OCI-LY3 (cell line): Measurements from ENCODE around the gene DDX39B.

Experiments
- H2AFZ ChIP-seq: fragments of 200-600, 300-600 bp; shearing (Covaris generic); 2 replicates; pipeline ENCODE4 v1.6.0; 2014; ENCODE audit warnings: antibody characterized with exemption, low read depth, low read length
- H3K27ac ChIP-seq: fragments of 200-600, 300-600 bp; sonication (generic); 2 replicates; pipeline ENCODE4 v1.5.1; 2014; ENCODE audit warnings: mild to moderate bottlenecking, low read length, moderate library complexity, mixed read lengths
- H3K27me3 ChIP-seq: fragments of 200-600, 300-600 bp; sonication (generic); 2 replicates; pipeline ENCODE4 v1.6.1; 2014; ENCODE audit warnings: low read depth, low read length, mixed read lengths
- H3K36me3 ChIP-seq: fragments of 200-600, 300-600 bp; sonication (generic); replicated peaks from 2 replicates; pipeline ENCODE3; 2014; ENCODE audit warnings: low read depth, low read length, mixed read lengths
- H3K4me1 ChIP-seq: fragments of 300-600, 200-600 bp; sonication (generic); 2 replicates; pipeline ENCODE4 v1.6.1; 2014; ENCODE audit warnings: low read length, mixed read lengths
- H3K4me2 ChIP-seq: fragments of 200-600, 300-600 bp; sonication (generic); 2 replicates; pipeline ENCODE4 v1.6.1; 2014; ENCODE audit warnings: low read length, mixed read lengths
- H3K4me3 ChIP-seq: fragments of 300-600, 200-600 bp; sonication (generic); 2 replicates; pipeline ENCODE4 v1.5.1; 2014; ENCODE audit warnings: antibody characterized with exemption, mild to moderate bottlenecking, low read length, moderate library complexity
- H3K79me2 ChIP-seq: fragments of 300-600, 200-600 bp; shearing (Covaris generic); 2 replicates; pipeline ENCODE4 v1.6.1; 2014; ENCODE audit warnings: mild to moderate bottlenecking, low read length, mixed read lengths
- H3K9ac ChIP-seq: fragments of 300-600, 200-600 bp; shearing (Covaris generic); 2 replicates; pipeline ENCODE4 v1.6.0; 2014; ENCODE audit warnings: mild to moderate bottlenecking, low read length, moderate library complexity
- H3K9me3 ChIP-seq: fragments of 200-600, 300-600 bp; shearing (Covaris generic); 2 replicates; pipeline ENCODE4 v1.6.1; 2014; ENCODE audit warnings: low read length, mixed read lengths; ENCODE audit not compliant: insufficient read depth
- H4K20me1 ChIP-seq: fragments of 200-600, 300-600 bp; sonication (generic); 2 replicates; pipeline ENCODE4 v1.6.1; 2016; ENCODE audit warnings: low read length, mixed read lengths; ENCODE audit not compliant: insufficient read depth
- EZH2phosphoT487 ChIP-seq: fragments of 200-600 bp; shearing (Covaris generic); IDR thresholded peaks from 2 replicates; pipeline ENCODE4 v1.6.1; 2018; ENCODE audit warnings: antibody characterized with exemption, mixed run types, low read depth
- TF ChIP-seq, protein P1 (sequence below): fragments of 200-600, 300-600 bp; sonication (generic); IDR thresholded peaks from 2 replicates; pipeline ENCODE4 v1.5.1; 2014; ENCODE audit warnings: antibody characterized with exemption, low read length, low read depth

DDX39B gene

DNA sequence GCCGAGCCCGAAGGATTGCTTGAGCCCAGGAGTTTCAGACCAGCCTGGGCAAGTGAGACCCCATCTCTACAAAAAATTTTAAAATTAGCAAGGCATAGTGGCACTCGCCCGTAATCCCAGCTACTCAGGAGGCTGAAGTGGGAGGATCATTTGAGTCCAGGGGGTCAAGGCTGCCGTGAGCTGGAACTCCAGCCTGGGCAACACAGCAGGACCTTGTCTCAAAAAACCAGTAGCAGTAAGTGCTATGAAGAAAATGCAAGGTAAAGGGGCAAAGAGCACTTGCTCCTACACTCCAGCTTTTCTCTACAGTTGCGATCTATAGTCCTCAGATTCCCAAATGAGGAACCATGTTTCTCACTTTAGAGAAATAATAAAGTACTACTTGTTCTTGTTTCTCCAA, 1.8 kb upstream of the DDX39B start:
- H3K4me3 ChIP-seq, result no peak overlapping the region
- no peak overlapping the region for H2AFZ ChIP-seq
- peaks cover 52% of the 10 kb centered on the region for H3K79me2 ChIP-seq
- no peak overlapping the region for H3K4me2 ChIP-seq
- H4K20me1 ChIP-seq, result peaks cover 26% of the 10 kb centered on the region
- H3K27me3 ChIP-seq, result no peaks in the 10 kb centered on the region
- no peak overlapping the region for H3K9ac ChIP-seq
- H3K27ac ChIP-seq, result no peak overlapping the region
- no peaks in the 10 kb centered on the region for H3K9me3 ChIP-seq
- no peak for TF ChIP-seq EZH2phosphoT487
- TF ChIP-seq, protein P1, sequence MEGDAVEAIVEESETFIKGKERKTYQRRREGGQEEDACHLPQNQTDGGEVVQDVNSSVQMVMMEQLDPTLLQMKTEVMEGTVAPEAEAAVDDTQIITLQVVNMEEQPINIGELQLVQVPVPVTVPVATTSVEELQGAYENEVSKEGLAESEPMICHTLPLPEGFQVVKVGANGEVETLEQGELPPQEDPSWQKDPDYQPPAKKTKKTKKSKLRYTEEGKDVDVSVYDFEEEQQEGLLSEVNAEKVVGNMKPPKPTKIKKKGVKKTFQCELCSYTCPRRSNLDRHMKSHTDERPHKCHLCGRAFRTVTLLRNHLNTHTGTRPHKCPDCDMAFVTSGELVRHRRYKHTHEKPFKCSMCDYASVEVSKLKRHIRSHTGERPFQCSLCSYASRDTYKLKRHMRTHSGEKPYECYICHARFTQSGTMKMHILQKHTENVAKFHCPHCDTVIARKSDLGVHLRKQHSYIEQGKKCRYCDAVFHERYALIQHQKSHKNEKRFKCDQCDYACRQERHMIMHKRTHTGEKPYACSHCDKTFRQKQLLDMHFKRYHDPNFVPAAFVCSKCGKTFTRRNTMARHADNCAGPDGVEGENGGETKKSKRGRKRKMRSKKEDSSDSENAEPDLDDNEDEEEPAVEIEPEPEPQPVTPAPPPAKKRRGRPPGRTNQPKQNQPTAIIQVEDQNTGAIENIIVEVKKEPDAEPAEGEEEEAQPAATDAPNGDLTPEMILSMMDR, result no peak
- H3K4me1 ChIP-seq, result peaks cover 35% of the 10 kb centered on the region
- H3K36me3 ChIP-seq, result peaks cover 23% of the 10 kb centered on the region

DNA sequence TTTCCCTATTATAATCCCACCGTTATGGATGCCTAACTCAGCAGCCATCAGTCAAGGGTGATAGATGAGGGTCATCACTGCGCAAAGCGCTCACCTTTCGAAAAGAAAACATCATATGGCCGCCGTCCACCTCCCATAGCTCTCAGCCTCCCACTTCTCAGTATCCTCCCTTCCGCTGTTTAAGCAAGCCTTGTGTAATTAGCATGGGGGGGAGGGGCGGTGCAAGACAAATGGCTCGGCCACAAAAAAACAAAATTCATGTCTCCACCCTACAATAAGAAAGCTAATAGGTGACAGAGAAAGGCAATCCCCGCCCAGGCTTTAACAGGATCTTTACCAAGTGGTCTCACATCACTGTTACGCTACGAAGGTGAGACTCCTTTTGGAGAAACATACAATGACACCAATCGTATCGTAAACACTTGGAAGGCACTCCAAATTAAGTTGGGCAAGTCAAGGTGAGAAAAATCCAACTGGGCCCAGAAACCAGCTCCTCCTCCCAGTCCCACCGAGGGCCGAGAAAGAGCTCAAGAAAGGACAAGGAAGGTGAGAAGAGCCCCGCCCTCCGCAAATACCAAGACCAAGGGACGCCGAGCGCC, 645 bp downstream of the DDX39B start:
- no peak for TF ChIP-seq EZH2phosphoT487
- TF ChIP-seq, protein P1, result no peak
- Histone ChIP-seq H3K27me3 (no peaks in the 10 kb centered on the region), H2AFZ (no peak overlapping the region), H3K79me2 (peaks cover 66% of the 10 kb centered on the region), H3K9me3 (no peaks in the 10 kb centered on the region), H3K4me1 (peaks cover 24% of the 10 kb centered on the region), H3K4me2 (peak overlapping the region; percentile 88), H3K9ac (peak overlapping the region; percentile 96), H3K36me3 (peaks cover 31% of the 10 kb centered on the region), H3K27ac (peak overlapping the region; percentile 85), H3K4me3 (peak overlapping the region; percentile 98), H4K20me1 (peaks cover 39% of the 10 kb centered on the region)

DNA sequence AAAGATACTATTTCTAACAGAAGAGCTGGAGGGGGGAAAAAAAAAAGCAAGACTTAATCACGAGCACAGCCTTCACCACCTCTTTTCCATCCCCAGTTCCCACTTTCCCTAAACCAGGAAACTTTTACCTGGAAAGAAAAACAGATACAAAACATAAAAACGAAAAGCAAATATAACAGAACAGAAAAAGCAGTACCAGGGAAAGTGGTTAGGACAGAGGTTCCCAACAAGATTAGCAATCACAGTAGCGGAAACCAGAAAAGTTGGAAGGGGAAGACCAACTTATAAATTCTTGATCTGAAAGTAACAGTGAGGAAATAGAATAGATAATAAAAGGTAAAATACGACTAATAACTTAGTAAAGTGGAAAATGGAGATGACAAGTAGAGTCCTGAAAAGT, 1.2 kb downstream of the DDX39B start:
- Histone ChIP-seq H4K20me1 (peaks cover 44% of the 10 kb centered on the region), H3K79me2 (peaks cover 71% of the 10 kb centered on the region), H3K4me1 (peaks cover 22% of the 10 kb centered on the region), H3K27ac (peak overlapping the region; percentile 85), H3K36me3 (peaks cover 36% of the 10 kb centered on the region), H3K4me3 (peak overlapping the region; percentile 98), H2AFZ (no peak overlapping the region), H3K4me2 (peak overlapping the region; percentile 88), H3K27me3 (no peaks in the 10 kb centered on the region), H3K9ac (peak overlapping the region; percentile 96), H3K9me3 (no peaks in the 10 kb centered on the region)
- TF ChIP-seq, protein P1, result no peak

DNA sequence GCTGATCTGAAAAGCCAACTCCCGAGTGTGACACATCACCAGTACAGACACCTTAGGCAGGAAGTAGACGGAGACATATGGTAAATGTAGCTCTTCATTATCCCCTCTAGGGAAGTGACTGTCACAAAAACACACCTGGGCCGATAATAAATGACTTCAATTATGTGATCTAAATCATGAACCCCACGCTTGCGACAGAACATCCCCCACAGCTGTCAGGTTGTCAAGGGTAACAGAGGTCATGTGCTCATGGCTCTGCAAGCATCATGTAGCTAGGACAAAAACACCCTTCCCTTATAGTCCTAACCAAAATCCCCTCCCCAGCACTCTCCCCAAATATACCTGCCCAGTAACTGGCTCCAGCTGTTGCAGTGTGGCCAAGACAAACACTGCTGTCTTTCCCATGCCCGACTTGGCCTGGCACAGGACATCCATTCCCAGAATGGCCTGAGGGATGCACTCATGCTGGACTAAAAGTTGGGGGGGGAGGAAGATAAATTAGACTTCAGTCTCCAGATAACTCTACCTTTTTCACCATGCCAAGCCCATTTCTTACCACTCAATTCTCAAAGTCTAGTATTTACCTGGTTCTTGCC, 2.9 kb downstream of the DDX39B start:
- H3K27ac ChIP-seq, result no peak overlapping the region
- peak overlapping the region; percentile 88 for H3K4me2 ChIP-seq
- TF ChIP-seq, protein P1, result no peak
- TF ChIP-seq EZH2phosphoT487, result no peak
- no peaks in the 10 kb centered on the region for H3K27me3 ChIP-seq
- H3K79me2 ChIP-seq, result peaks cover 82% of the 10 kb centered on the region
- H2AFZ ChIP-seq, result no peak overlapping the region
- H3K9me3 ChIP-seq, result no peaks in the 10 kb centered on the region
- peaks cover 53% of the 10 kb centered on the region for H3K36me3 ChIP-seq
- H4K20me1 ChIP-seq, result peaks cover 56% of the 10 kb centered on the region
- H3K4me3 ChIP-seq, result no peak overlapping the region
- H3K4me1 ChIP-seq, result peaks cover 22% of the 10 kb centered on the region
- no peak overlapping the region for H3K9ac ChIP-seq
